GM19025 (cell line): ENCODE measurements around the gene RNPS1.
A peak's percentile ranks its signal among the peaks of the same experiment; 100 is the strongest.

Experiments used
- ATAC-seq: cut with Tn5 transposase; IDR thresholded peaks from one replicate; pipeline ENCODE4 v1.9.1; 2021; ENCODE audit warnings: mild to moderate bottlenecking, low read depth, moderate library complexity; ENCODE audit not compliant: unreplicated experiment

RNPS1 gene

GRCh38 chr16:2216330-2216729 lies 51.6 kb downstream of the RNPS1 start:
- no peak for ATAC-seq

GRCh38 chr16:2214719-2214968 lies 53.3 kb downstream of the RNPS1 start, which contains the start of gene PGP:
Gene PGP (minus strand): TSS chr16:2214840. CDS start chr16:2214777, 63 bp downstream.
- peak; percentile 91 for ATAC-seq

- ATAC-seq, result peak; percentile 2
Measured at GRCh38 chr16:2213817-2214718, 53.9 kb downstream of the RNPS1 start.

- ATAC-seq, result no peak
Measured at GRCh38 chr16:2212362-2213324, 55.3 kb downstream of the RNPS1 start.

- no peak for ATAC-seq
Measured at GRCh38 chr16:2211923-2212347, 56.0 kb downstream of the RNPS1 start.

GRCh38 chr16:2210386-2211365 lies 57.2 kb downstream of the RNPS1 start, which contains the start of gene BRICD5:
Gene BRICD5 (minus strand): TSS chr16:2210863. CDS start chr16:2210833, 30 bp downstream.
- ATAC-seq, result no peak

- ATAC-seq, result no peak
Measured at GRCh38 chr16:2210009-2210332, 58.0 kb downstream of the RNPS1 start.

GRCh38 chr16:2209258-2210008 lies 58.5 kb downstream of the RNPS1 start:
- no peak for ATAC-seq

- no peak for ATAC-seq
Measured at GRCh38 chr16:2208772-2209171, 59.2 kb downstream of the RNPS1 start.

GRCh38 chr16:2208308-2208707 lies 59.6 kb downstream of the RNPS1 start:
- ATAC-seq, result no peak

GRCh38 chr16:2207872-2208271 lies 60.1 kb downstream of the RNPS1 start:
- no peak for ATAC-seq

- no peak for ATAC-seq
Measured at GRCh38 chr16:2206780-2207433, 61.0 kb downstream of the RNPS1 start.

- ATAC-seq, result no peak
Measured at GRCh38 chr16:2206420-2206779, 61.5 kb downstream of the RNPS1 start.

- peak; percentile 5 for ATAC-seq
Measured at GRCh38 chr16:2205967-2206313, 62.0 kb downstream of the RNPS1 start.

GRCh38 chr16:2205104-2205966 lies 62.6 kb downstream of the RNPS1 start, which contains the start of gene MLST8:
Gene MLST8 (plus strand): TSS chr16:2205454. CDS start chr16:2206086, 632 bp downstream.
- peak; percentile 66 for ATAC-seq

- ATAC-seq, result no peak
Measured at GRCh38 chr16:2204416-2205103, 63.4 kb downstream of the RNPS1 start.
